T follicular helper cell (primary cell): ENCODE results near the gene ACOT12.

Source experiments
- DNase-seq: peaks from one replicate; pipeline ENCODE4 v3.0.0-alpha.2; 2020; ENCODE audit warnings: low read depth

The ACOT12 gene

GRCh38 chr5:81400375-81400774 lies 6.4 kb upstream of the ACOT12 start:
- no peak for DNase-seq

DNA sequence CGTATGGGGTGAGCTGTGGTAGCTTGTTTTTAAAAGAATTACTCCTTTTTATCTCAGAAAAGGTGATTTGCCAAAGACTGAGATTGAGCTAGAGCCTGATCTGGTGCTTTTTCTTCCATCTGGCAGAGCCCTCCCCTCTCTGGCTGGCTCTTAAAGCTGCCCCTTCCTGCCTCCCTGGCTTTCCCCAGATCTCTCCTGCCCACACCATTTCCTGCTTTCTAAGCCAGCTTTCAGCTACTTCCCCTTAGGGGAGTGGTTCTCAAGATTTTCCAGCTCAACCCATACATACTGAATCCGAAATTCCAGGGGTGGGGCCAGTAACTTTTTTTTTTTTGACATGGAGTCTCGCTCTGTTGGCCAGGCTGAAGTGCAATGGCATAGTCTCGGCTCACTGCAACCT lies 4.8 kb upstream of the ACOT12 start:
- no peak for DNase-seq

DNA sequence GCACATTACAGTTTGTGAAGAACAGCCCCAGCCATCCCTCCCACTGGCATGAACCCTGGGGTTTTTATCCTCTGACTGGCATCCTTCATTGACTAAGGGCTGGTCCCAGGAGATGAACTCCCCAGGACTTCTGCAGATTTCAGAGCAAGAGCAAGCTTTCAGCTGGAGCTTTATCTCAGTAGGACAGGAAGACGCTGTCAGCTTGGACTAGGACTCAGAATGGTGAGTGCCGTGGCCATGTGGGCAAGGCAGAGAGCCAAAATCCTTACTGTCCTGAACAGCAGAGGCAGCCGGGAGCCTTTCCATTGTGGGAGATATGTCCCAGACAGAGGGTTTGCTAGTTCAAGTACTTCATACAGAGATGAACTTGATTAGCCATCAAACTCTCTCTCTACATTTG lies 3.2 kb upstream of the ACOT12 start:
- no peak for DNase-seq

DNA sequence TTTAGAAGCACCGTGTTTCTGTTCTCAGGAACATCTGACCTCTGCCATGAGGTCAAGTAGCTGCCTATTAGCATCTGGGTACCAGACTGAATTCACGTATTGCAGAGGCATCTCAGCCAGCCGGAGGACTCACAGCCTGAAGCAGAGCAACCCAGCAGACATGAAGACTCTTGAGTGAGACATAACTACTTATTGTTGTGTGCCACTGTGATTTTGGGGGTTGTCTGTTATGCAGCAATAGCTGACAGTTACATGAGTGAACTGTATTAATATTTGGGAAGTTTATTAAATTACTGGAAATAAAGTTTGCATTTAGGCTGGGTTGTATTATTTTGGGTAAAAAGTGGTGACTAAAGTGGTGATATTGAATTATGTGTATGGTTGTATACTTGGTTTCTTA lies 1.3 kb upstream of the ACOT12 start:
- no peak for DNase-seq

DNA sequence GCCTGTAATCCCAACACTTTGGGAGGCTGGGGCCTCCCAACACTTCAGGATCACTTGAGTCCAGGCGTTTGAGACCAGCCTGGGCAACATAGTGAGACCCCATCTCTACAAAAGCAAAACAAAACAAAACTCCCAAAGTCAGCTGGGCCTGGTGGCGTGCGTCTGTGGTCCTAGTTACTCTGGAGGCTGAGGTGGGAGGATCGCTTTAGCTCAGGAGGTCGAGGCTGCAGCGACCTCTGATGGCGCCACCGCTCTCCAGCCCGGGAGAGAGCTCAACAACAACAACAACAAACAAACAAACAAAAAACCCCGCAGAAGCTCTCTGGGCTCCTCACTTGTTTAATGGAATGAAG lies 528 bp downstream of the ACOT12 start:
- DNase-seq = no peak

DNA sequence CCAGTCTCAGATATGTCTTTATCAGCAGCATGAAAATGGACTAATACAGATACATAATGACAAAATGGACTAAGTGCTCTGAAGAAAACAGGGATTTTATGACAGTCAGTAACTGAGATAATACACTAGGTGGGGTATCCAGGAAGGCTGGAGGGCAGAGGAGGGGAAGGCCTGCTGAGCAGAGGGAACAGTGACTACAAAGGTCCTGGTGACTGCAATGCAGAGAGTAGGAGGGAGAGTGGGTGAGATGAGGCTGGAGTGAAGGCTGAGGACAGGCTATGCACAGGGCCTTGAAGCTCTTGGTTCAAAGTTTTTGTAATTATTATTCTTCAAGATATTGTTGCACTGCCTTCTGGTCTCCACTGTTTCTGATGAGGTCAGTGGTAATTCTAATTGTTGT lies 4.9 kb downstream of the ACOT12 start:
- no peak for DNase-seq

DNA sequence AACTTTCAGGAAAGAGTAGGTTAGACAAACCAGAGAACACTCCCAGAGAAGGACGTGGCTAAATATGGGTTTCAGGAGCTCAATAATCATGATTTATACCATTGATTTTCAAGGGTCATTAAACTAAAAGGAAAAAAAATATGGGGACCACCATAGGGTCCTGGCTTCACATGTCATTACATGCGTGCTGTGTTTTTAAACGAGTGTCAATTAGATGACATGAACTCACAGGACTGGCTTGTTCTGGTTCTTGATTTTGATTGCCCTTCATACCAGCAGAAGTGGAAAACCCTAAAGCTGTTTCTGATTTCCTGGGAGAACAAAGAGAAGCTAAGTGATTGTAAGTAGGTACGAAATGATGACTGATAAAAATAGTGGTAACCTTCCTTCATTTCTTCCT lies 5.8 kb downstream of the ACOT12 start:
- no peak for DNase-seq

- no peak for DNase-seq
These were observed 10.1 kb downstream of the ACOT12 start for GRCh38 chr5:81383867-81384266.

- no peak for DNase-seq
These were observed 22.5 kb downstream of the ACOT12 start for GRCh38 chr5:81371354-81371876.

DNA sequence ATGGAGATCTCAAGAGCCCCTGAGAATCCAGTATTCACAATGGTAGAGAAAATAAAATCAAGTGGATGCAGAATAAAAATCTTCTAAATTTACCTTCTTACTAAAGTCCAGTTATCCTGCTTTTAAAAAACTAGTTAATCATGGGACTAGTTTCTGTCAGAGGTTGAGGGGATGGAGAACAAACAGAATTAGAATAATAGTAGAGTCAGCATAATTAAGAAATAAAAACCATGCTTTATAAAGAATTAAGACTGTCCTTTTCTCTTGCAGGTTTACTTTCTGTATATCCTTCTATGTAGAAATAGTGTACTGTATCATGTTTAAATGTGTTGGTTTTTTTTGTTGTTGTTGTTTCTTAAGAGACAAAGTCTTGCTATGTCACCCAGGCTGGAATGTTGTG lies 23.0 kb downstream of the ACOT12 start:
- no peak for DNase-seq

GRCh38 chr5:81365541-81365940 lies 28.4 kb downstream of the ACOT12 start:
- no peak for DNase-seq

GRCh38 chr5:81363093-81363871 lies 30.7 kb downstream of the ACOT12 start:
- no peak for DNase-seq

DNA sequence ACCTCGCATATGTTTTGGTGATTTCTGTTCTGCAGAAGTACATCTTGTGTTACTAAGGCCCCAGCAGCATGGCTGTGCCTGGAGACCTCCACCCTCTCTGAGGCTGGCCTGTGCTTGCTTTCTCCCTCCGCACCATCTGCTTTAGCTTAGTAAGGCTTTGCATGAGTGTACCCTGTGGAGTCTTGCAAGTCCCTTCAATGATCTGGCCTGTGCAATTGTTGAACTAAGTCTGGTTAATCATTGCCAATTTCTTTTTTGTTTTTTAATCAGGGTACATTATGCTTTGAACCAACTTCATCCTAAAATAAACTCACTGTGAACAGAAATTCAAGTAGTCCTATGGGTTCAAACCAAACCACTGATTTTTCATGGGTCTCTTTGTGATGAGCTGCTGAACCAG lies 32.3 kb downstream of the ACOT12 start:
- no peak for DNase-seq

GRCh38 chr5:81360640-81361039 lies 33.3 kb downstream of the ACOT12 start:
- DNase-seq = no peak

- DNase-seq = no peak
These were observed 34.1 kb downstream of the ACOT12 start for GRCh38 chr5:81359881-81360280.

DNA sequence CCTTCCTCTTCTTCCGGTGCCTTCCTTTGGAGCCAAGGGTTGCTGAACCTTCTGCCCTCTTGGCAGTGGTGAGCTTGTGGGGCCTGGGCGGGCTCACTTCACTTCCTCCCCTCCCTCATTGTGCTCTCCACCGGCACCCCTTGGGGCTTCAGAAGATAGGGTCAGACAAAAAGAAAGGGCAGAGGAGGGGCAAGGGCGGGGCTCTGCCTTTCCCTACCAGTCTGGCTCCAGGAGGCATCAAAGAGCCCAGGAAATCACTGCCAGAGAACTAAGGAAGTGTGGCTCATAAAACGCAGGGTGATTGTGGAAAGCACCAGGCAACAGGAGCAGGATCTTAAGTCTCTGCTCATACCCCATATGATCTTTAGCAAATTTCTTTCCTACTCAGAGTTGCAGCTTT lies 34.8 kb downstream of the ACOT12 start:
- no peak for DNase-seq

GRCh38 chr5:81355291-81356251 lies 38.4 kb downstream of the ACOT12 start:
- no peak for DNase-seq

GRCh38 chr5:81354093-81354492 lies 39.8 kb downstream of the ACOT12 start:
- DNase-seq = no peak

GRCh38 chr5:81353189-81353588 lies 40.7 kb downstream of the ACOT12 start:
- DNase-seq = no peak

DNA sequence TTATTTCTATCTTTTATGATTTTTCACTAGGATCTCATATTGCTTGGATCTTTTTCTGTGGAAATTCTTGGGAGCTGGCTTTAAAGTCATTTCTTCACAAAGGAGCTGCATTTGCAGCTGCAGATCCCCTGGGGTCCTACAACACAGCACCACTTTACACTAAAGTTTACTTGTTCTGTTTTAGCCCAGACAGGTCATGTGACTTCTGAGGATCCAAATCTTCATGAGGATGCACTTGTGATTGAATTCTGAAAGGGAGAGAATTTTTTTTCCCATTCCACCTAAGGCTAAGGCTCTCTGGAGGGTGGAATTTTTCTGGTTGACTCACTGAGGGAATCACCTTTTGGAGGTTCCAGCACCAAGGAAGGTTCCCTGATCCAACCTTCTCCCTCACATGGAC lies 43.4 kb downstream of the ACOT12 start:
- DNase-seq = no peak

GRCh38 chr5:81349161-81349560 lies 44.8 kb downstream of the ACOT12 start:
- DNase-seq = no peak

DNA sequence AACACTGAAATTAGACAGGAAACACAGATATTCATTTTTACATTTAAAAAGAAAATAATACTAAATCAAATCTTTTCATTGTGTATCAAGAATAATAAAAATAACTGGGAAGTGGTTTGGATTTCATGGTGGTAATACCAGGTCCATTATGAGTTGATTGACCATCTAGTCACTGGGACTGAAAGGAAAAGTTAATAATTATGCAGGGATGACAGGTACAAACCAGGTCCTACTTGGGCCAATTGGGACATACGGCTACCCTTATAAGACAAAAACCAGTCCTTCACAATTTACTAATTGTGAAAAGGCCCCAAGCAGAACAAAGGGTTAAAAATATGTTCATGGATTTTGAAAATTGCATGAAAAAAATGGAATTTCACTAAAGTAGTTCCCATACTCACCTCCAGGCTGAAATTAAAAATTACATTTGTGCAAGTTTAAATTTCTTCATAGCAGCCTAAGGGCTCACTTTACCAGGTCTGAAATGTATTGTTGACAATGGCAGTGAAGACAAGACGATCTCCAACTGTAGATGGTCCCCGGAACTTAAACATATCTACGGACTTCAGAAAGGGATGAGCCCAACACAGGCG lies 48.4 kb downstream of the ACOT12 start:
- no peak for DNase-seq

- DNase-seq = no peak
These were observed 49.2 kb downstream of the ACOT12 start for GRCh38 chr5:81344736-81345135.
